ENCODE data around the gene OTX2.

OTX2 gene

DNA sequence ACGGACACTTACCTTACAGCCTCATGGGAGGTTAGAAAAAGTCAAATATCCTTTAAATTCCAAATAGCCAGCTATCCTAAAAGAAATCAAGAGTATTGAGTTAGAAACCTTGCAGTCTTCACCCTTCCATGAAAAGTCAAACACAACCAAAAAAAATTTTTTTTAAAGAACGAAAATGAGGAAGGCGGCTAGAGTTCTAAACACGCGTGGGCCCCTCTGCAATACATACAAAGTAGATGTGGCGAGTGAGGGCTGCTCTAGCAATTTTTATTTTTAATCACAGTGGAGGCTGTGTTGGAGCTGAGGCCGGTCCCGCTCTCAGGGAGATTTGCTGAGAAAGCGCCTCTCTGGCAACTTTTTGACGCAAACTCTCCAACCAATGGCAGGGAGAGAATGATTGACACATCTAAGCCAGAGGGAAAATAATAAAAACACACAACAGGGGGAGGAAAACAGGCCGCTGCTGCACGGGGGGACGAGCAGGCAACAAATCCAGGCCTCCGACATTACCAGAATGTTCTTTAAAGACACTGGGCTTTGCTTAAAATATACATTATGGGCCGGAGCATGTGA lies at the start of gene OTX2:
Gene OTX2, minus strand, starts transcription at position 333 of the 573 bp plus-strand sequence. CDS start 5,023 bp downstream, outside the sequence.
- DNase-seq (ENCODE audit: low read depth), result no peak
- H3K9me3 ChIP-seq (ENCODE audit: control insufficient read depth, low read length), result peaks cover 12% of the 10 kb centered on the region
- H3K27me3 ChIP-seq (replicated peaks; ENCODE audit: control insufficient read depth, insufficient read depth, low read length), result peaks cover 85% of the 10 kb centered on the region
- no peaks in the 10 kb centered on the region for H3K36me3 ChIP-seq (ENCODE audit: control insufficient read depth, insufficient read depth, low read length, severe bottlenecking)
- H3K4me1 ChIP-seq (ENCODE audit: control insufficient read depth, insufficient read depth, low read length), result no peaks in the 10 kb centered on the region
- H3K9ac ChIP-seq (ENCODE audit: low read length), result no peak within 1 kb of the TSS
- no peak within 1 kb of the TSS for H3K4me3 ChIP-seq (ENCODE audit: low read length)

DNA sequence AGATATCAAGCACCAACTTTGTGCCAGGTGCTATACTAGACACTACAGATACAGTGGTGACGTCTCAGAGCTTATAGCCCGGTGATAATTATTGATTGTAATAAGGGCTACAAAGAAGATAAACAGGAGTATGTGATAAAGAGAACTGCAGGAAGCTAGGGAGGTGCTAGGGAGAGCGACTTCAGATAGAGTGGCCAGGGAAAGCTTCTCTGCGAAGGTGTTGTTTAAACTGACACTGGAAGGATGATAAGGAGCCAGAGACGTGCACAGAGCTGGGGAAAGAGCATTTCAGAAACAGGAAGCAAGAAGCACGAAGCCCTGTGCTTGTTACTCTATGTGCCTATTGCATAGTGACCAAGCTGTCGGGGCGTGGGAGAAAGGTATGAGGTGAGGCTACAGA lies 48.1 kb upstream of the OTX2 start:
- no peaks in the 10 kb centered on the region for H3K36me3 ChIP-seq (ENCODE audit: control insufficient read depth, insufficient read depth, low read length, severe bottlenecking)
- DNase-seq (ENCODE audit: low read depth), result no peak
- H3K4me1 ChIP-seq (ENCODE audit: control insufficient read depth, insufficient read depth, low read length), result no peaks in the 10 kb centered on the region
- no peak overlapping the region for H3K9ac ChIP-seq (ENCODE audit: low read length)
- peaks cover 13% of the 10 kb centered on the region for H3K27me3 ChIP-seq (replicated peaks; ENCODE audit: control insufficient read depth, insufficient read depth, low read length)
- H3K9me3 ChIP-seq (ENCODE audit: control insufficient read depth, low read length), result no peaks in the 10 kb centered on the region
- no peak overlapping the region for H3K4me3 ChIP-seq (ENCODE audit: low read length)

DNA sequence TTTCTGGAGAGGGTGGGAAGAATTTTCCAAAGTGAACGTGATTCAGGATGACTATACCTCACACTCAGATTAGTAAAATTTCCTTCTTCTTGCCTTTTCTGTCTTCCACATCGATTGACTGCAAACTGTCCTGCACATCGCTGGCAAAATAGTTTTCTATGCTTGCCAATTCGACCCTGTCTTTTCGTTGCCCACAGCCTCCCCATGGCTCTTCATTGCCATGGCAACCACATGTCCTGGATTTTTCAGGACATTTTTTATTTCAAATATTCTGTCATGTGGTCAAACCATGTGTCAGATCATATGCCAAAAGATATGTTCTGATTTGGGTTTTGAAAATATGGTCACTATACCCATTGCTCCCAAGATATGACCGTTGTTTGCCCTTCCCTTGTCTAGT lies 46.9 kb upstream of the OTX2 start:
- no peaks in the 10 kb centered on the region for H3K4me1 ChIP-seq (ENCODE audit: control insufficient read depth, insufficient read depth, low read length)
- no peak overlapping the region for H3K9ac ChIP-seq (ENCODE audit: low read length)
- no peak overlapping the region for H3K4me3 ChIP-seq (ENCODE audit: low read length)
- H3K9me3 ChIP-seq (ENCODE audit: control insufficient read depth, low read length), result peaks cover 8% of the 10 kb centered on the region
- H3K27me3 ChIP-seq (replicated peaks; ENCODE audit: control insufficient read depth, insufficient read depth, low read length), result peaks cover 13% of the 10 kb centered on the region
- no peak for DNase-seq (ENCODE audit: low read depth)
- H3K36me3 ChIP-seq (ENCODE audit: control insufficient read depth, insufficient read depth, low read length, severe bottlenecking), result no peaks in the 10 kb centered on the region

DNA sequence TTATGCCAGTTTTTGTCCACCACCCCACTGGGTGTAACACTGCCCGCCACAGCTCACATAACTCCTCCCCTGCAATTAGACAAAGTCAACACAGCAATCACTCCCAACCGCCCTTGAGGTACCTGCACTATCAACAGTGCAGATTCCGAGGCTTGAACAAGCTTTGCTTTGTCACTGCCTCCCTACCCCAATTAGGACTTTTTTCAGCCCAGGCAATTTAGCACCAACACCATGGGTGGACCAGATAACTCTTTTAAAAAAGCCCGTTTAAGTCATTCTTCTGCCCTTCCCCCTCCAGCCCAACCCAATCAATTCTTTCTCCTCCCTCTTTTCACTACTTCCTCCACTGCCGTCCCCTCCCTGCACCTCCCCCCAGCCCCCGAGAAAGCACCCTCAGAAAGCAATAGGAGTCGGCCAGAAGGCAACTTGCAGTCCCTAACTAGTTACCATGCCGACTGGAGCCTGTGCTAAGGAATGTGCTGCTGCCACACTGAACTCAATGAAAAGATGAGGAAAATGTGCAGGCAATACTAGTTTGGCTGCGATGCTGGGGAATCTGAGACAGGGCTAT lies 45.7 kb upstream of the OTX2 start:
- H3K9me3 ChIP-seq (ENCODE audit: control insufficient read depth, low read length), result peaks cover 8% of the 10 kb centered on the region
- H3K9ac ChIP-seq (ENCODE audit: low read length), result no peak overlapping the region
- DNase-seq (ENCODE audit: low read depth), result no peak
- H3K27me3 ChIP-seq (replicated peaks; ENCODE audit: control insufficient read depth, insufficient read depth, low read length), result peaks cover 13% of the 10 kb centered on the region
- no peak overlapping the region for H3K4me3 ChIP-seq (ENCODE audit: low read length)
- no peaks in the 10 kb centered on the region for H3K4me1 ChIP-seq (ENCODE audit: control insufficient read depth, insufficient read depth, low read length)
- H3K36me3 ChIP-seq (ENCODE audit: control insufficient read depth, insufficient read depth, low read length, severe bottlenecking), result no peaks in the 10 kb centered on the region

DNA sequence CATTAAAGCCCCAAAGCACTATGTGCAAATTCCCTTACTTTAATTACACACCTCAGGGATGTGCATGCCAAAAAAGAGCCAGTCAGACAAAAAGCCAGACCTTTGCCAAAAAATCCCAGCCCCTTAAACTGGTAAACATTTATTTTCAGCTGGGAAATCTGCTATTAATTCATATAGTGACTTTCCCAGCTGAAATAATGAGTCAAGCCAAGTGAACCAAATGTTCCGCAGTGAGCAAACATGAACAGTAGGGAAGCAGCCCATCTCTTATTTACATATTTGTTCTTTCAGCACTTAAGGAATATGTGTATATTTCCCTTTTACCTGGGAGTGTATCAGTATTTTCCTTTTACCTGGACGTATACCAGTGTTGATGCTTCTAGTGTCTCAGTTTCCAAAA lies 44.0 kb upstream of the OTX2 start:
- Histone ChIP-seq H3K9me3 (ENCODE audit: control insufficient read depth, low read length) (peaks cover 8% of the 10 kb centered on the region), H3K4me1 (ENCODE audit: control insufficient read depth, insufficient read depth, low read length) (no peaks in the 10 kb centered on the region), H3K36me3 (ENCODE audit: control insufficient read depth, insufficient read depth, low read length, severe bottlenecking) (no peaks in the 10 kb centered on the region), H3K27me3 (replicated peaks; ENCODE audit: control insufficient read depth, insufficient read depth, low read length) (peaks cover 13% of the 10 kb centered on the region), H3K9ac (ENCODE audit: low read length) (no peak overlapping the region), H3K4me3 (ENCODE audit: low read length) (no peak overlapping the region)
- no peak for DNase-seq (ENCODE audit: low read depth)

DNA sequence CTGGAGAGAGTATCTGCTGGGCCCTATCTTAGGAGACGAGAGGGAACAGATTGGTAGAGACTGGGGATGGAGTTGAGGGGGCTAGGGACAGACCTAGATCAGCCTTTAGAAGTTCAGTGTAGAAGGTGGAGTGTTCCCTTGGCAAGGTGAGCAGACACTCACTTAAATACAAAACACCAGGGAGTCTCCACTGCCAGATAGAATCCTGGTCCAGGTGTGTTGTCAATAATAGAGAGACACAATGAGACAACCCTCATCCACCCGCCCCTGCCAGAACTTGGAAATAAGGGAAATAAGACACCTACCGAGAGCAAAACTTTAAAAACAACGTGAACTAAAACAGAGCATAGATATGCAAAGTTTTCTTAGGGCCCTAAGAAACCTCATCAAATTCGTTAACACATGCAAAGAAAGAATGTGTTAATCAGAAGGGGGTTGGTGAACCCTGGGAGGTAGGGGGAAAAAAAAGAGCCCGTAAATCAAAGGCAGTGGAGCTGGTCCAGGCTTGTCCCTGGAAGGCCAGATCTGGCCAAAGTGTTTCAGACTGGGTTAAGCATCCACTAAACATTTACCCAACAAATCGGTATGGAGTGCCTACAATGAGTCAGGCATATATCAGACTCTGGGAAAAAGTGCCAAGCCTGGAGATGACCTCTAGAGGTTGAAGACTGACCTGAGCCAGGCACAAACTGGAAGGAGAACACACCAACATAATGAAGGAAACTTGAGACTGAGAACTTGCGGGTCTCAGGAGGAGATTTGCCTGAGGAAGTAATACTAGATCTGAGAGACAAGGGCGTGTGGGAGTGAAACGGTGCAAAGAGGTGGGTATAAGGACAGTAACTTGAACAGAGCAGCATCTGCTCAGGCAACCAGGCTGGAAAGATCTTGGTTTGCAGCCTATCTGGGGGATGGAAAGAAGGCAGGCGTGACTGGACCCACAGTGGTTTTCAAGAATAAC lies 37.0 kb upstream of the OTX2 start:
- Histone ChIP-seq H3K9ac (ENCODE audit: low read length) (no peak overlapping the region), H3K9me3 (ENCODE audit: control insufficient read depth, low read length) (peaks cover under 1% of the 10 kb centered on the region), H3K36me3 (ENCODE audit: control insufficient read depth, insufficient read depth, low read length, severe bottlenecking) (no peaks in the 10 kb centered on the region), H3K4me3 (ENCODE audit: low read length) (no peak overlapping the region), H3K4me1 (ENCODE audit: control insufficient read depth, insufficient read depth, low read length) (no peaks in the 10 kb centered on the region), H3K27me3 (replicated peaks; ENCODE audit: control insufficient read depth, insufficient read depth, low read length) (peaks cover 16% of the 10 kb centered on the region)
- DNase-seq (ENCODE audit: low read depth), result no peak

DNA sequence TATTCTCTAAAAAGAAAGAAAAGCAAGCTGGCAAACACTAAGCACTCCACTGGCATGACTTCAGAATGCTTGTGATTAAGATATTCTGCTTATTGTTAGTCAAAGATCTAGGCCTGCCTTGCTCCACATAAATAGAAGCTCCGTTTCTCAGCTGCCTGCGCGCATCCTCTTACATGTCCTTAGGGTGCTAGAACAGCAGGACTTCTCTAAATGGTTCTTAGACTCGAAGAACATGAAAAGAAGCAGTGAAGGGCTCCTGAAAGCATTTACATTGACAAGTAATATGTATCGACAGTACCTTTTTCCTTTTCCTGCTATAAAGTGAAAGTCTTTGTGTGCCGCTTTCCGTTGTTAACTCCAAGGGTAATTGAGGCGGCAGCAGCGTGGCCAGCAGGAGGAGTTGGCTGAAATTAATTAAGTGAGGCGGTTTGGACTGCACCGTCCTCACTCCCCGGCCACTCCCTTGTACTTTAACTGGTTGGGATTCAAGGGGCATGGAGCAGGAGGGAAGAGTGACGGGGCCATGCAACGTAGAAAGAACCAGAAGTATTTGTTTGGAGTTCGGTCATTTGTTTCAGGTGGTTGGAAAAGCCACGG lies 34.2 kb upstream of the OTX2 start:
- peaks cover 3% of the 10 kb centered on the region for H3K9me3 ChIP-seq (ENCODE audit: control insufficient read depth, low read length)
- no peak overlapping the region for H3K9ac ChIP-seq (ENCODE audit: low read length)
- no peaks in the 10 kb centered on the region for H3K4me1 ChIP-seq (ENCODE audit: control insufficient read depth, insufficient read depth, low read length)
- H3K4me3 ChIP-seq (ENCODE audit: low read length), result no peak overlapping the region
- peak; percentile 1 for DNase-seq (ENCODE audit: low read depth)
- no peaks in the 10 kb centered on the region for H3K36me3 ChIP-seq (ENCODE audit: control insufficient read depth, insufficient read depth, low read length, severe bottlenecking)
- peaks cover 19% of the 10 kb centered on the region for H3K27me3 ChIP-seq (replicated peaks; ENCODE audit: control insufficient read depth, insufficient read depth, low read length)

DNA sequence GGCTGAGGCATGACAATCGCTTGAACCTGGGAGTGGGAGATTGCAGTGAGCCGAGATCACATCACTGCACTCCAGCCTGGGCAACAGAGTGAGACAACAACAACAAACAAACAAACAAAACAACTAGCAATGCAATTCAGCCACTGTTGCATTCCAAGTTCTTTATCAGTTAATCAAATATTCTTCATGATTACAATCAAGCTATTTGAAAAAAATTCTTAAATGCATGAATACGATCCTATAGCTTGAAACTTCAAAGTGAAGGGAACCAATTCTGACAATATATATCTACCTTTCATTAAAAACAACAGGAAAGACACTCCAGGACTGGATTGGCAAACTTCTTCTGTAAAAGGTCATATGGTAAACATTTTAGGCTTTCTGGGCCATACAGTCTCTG lies 31.3 kb upstream of the OTX2 start:
- Histone ChIP-seq H3K4me1 (ENCODE audit: control insufficient read depth, insufficient read depth, low read length) (no peaks in the 10 kb centered on the region), H3K9ac (ENCODE audit: low read length) (no peak overlapping the region), H3K4me3 (ENCODE audit: low read length) (no peak overlapping the region), H3K27me3 (replicated peaks; ENCODE audit: control insufficient read depth, insufficient read depth, low read length) (peaks cover 19% of the 10 kb centered on the region), H3K36me3 (ENCODE audit: control insufficient read depth, insufficient read depth, low read length, severe bottlenecking) (no peaks in the 10 kb centered on the region), H3K9me3 (ENCODE audit: control insufficient read depth, low read length) (peaks cover 3% of the 10 kb centered on the region)
- no peak for DNase-seq (ENCODE audit: low read depth)

DNA sequence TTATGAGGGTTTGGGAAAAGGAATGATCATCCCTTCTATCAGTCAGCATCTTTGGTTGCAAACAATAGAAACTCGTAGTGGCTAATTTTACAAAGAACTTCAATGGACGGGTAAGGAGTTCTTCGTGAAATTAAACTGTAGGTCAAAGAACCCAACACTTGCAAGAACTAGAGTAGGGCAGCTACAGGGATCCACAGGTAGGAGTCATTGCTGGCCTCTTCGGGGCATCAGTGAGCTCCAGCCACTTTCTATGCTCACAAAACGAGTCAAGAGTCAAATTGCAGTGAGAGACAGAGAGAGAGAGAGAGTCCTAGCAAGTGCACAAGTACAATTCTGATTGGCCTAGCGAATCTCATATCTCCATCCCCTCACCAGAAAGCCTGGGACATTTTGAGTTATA lies 29.9 kb upstream of the OTX2 start:
- no peak overlapping the region for H3K9ac ChIP-seq (ENCODE audit: low read length)
- H3K9me3 ChIP-seq (ENCODE audit: control insufficient read depth, low read length), result peaks cover 3% of the 10 kb centered on the region
- H3K27me3 ChIP-seq (replicated peaks; ENCODE audit: control insufficient read depth, insufficient read depth, low read length), result peaks cover 14% of the 10 kb centered on the region
- H3K36me3 ChIP-seq (ENCODE audit: control insufficient read depth, insufficient read depth, low read length, severe bottlenecking), result no peaks in the 10 kb centered on the region
- H3K4me3 ChIP-seq (ENCODE audit: low read length), result no peak overlapping the region
- no peak for DNase-seq (ENCODE audit: low read depth)
- no peaks in the 10 kb centered on the region for H3K4me1 ChIP-seq (ENCODE audit: control insufficient read depth, insufficient read depth, low read length)

DNA sequence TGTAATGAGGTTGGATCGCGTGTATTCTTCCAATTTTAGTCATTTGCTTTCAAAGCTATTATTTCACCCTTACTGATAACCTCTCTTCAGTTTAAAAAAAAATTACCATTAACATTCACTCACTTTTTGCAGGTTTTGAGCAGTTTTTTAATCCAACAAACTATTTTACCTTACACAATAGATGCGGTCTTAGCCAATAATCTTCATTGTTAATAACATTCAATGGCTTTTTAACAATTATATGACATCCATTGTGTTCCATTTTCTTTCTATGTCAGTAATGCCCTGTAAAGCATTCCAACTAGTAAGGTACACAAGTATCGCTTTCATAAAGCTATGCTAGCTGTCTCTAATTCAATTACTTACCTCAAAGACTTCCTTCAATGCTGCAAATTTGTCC lies 18.9 kb upstream of the OTX2 start:
- Histone ChIP-seq H3K27me3 (replicated peaks; ENCODE audit: control insufficient read depth, insufficient read depth, low read length) (no peaks in the 10 kb centered on the region), H3K9ac (ENCODE audit: low read length) (no peak overlapping the region), H3K36me3 (ENCODE audit: control insufficient read depth, insufficient read depth, low read length, severe bottlenecking) (no peaks in the 10 kb centered on the region), H3K4me1 (ENCODE audit: control insufficient read depth, insufficient read depth, low read length) (no peaks in the 10 kb centered on the region), H3K4me3 (ENCODE audit: low read length) (no peak overlapping the region), H3K9me3 (ENCODE audit: control insufficient read depth, low read length) (no peaks in the 10 kb centered on the region)
- DNase-seq (ENCODE audit: low read depth), result no peak

DNA sequence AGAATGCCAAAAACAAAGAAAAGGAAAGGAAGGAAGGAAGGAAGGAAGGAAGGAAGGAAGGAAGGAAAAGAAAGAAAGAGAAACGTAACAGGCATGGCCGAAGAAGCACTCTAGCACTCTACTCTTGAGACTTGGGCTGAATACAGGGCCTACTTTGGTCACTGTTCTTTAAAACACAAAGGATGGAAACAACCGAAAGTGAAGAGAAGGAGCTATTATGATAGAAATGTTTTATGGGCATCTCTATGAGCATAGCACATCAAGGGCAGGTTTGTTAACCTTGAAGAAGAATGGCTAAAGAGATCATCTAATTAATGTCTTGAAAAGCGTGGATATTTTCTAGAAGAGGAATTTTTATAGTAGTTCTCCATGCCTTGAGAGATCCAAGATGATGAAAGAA lies 15.9 kb upstream of the OTX2 start:
- no peaks in the 10 kb centered on the region for H3K9me3 ChIP-seq (ENCODE audit: control insufficient read depth, low read length)
- DNase-seq (ENCODE audit: low read depth), result no peak
- no peak overlapping the region for H3K9ac ChIP-seq (ENCODE audit: low read length)
- peaks cover 4% of the 10 kb centered on the region for H3K27me3 ChIP-seq (replicated peaks; ENCODE audit: control insufficient read depth, insufficient read depth, low read length)
- no peaks in the 10 kb centered on the region for H3K4me1 ChIP-seq (ENCODE audit: control insufficient read depth, insufficient read depth, low read length)
- no peak overlapping the region for H3K4me3 ChIP-seq (ENCODE audit: low read length)
- H3K36me3 ChIP-seq (ENCODE audit: control insufficient read depth, insufficient read depth, low read length, severe bottlenecking), result no peaks in the 10 kb centered on the region

All from adipocyte (in vitro differentiated cells).